GM12878 (cell line): ENCODE measurements around the gene FRYL. TPM values are rescaled to one million over a fixed set of nuclear protein-coding genes. Genes with fewer than 3 reads are reported as not detected.

Experiments
- ASH2L ChIP-seq: fragments of 300-600, 200-600 bp; sonication (generic); IDR thresholded peaks from 2 replicates; pipeline ENCODE4 v1.6.1; 2017; ENCODE audit warnings: low read depth, mild to moderate bottlenecking, borderline replicate concordance
- BMI1 ChIP-seq: fragments of 450-650 bp; IDR thresholded peaks from 2 replicates; pipeline ENCODE4 v1.6.1; 2016; ENCODE audit warnings: mild to moderate bottlenecking, moderate library complexity, borderline replicate concordance
- EP300 ChIP-seq, 2 experiments: fragments of 150-350 bp in 1 of 2; IDR thresholded peaks; 2 replicates each; pipeline ENCODE4 v1.6.1; 2011 to 2012; ENCODE audit warnings: low read depth in 2 of 2, low read length in 2 of 2, borderline replicate concordance in 1 of 2, improper control_type of control experiment in 1 of 2, inconsistent platforms in 1 of 2; ENCODE audit not compliant: control insufficient read depth in 1 of 2
- GABPA ChIP-seq: IDR thresholded peaks from 2 replicates; pipeline ENCODE4 v1.6.1; 2014; ENCODE audit warnings: antibody characterized with exemption, low read depth, mild to moderate bottlenecking, inconsistent platforms
- GATAD2B ChIP-seq: fragments of 450-650 bp; conservative IDR thresholded peaks from 2 replicates; pipeline ENCODE4 v1.6.1; 2017; ENCODE audit warnings: low read depth, mild to moderate bottlenecking, moderate library complexity
- SMC3 ChIP-seq: IDR thresholded peaks from 2 replicates; pipeline ENCODE4 v1.6.1; 2011; ENCODE audit warnings: low read length, improper control_type of control experiment, borderline replicate concordance
- TARDBP ChIP-seq: IDR thresholded peaks from 2 replicates; pipeline ENCODE4 v1.6.1; 2016; ENCODE audit warnings: borderline replicate concordance
- polyA plus RNA-seq, 11 experiments: library from polyadenylated mRNA; depleted of rRNA in 4 of 11; unstranded in 6 of 11; stranded (reverse) in 5 of 11; fragments of >200 nt; fragmentation: Nextera tagmentation in 4 of 11; fragmentation: Illumina TruSeq in 1 of 11; extraction: Ambion mirVana in 4 of 11; extraction: Trizol in 1 of 11; gene quantifications; 1 replicate in 1 of 11; 2 replicates in 10 of 11; pipeline versions ENCODE4 v1.2.1 to v1.2.3, GENCODE V29; 2011 to 2016; ENCODE audit warnings: inconsistent platforms in 2 of 11, missing spikeins in 2 of 11, low read depth in 1 of 11
- total RNA-seq, 4 experiments: library from RNA; depleted of rRNA in 3 of 4; stranded (reverse); fragments of >200 nt in 3 of 4; fragmentation: Illumina TruSeq in 1 of 4; extraction: Trizol in 1 of 4; gene quantifications; 2 replicates each; pipeline versions ENCODE4 v1.2.1 to v1.2.3, GENCODE V29; 2013 to 2021
- TF ChIP-seq, protein P1 (sequence below): IDR thresholded peaks from 2 replicates; pipeline ENCODE4 v1.6.1; 2012; ENCODE audit warnings: mild to moderate bottlenecking, low read depth, low read length
- TF ChIP-seq, protein P2 (sequence below): fragments of 450-650 bp; IDR thresholded peaks from 2 replicates; pipeline ENCODE4 v1.6.1; 2016; ENCODE audit warnings: mild to moderate bottlenecking
- TF ChIP-seq, protein P3 (sequence below): fragments of 450-650 bp; IDR thresholded peaks from 2 replicates; pipeline ENCODE4 v1.6.1; 2017; ENCODE audit warnings: mild to moderate bottlenecking
- TF ChIP-seq, protein P4 (sequence below): IDR thresholded peaks from 2 replicates; pipeline ENCODE4 v1.6.1; 2011; ENCODE audit warnings: borderline replicate concordance, low read depth, mild to moderate bottlenecking, moderate library complexity, low read length; ENCODE audit not compliant: insufficient read depth, poor library complexity, severe bottlenecking

FRYL gene
- total and polyA plus RNA-seq, 10 of the 15 experiments (the other 5 are each of a cell fraction or from before 2014, with no cell fraction given) = 10.3 to 50.6 (median 28.7) TPM

DNA sequence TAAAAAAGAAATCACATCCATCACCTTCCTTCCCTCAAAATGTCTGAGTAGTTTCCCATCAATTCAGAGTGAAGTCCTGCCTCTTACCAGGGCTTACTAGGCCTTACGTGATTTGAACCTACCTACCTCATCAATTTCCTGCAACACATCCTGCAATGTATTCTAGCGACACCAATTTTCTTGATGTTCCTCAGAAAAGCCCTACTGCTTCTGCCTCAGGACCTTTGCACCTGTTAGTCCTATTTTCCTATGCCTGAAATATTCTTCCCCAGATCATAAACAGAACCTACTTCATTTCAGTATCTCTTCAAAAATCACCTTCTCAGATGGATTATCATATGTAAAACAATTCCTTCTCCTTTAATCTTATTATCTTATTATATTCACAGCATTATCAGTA lies 237.2 kb downstream of the FRYL start (continued):
- TF ChIP-seq, protein P1, sequence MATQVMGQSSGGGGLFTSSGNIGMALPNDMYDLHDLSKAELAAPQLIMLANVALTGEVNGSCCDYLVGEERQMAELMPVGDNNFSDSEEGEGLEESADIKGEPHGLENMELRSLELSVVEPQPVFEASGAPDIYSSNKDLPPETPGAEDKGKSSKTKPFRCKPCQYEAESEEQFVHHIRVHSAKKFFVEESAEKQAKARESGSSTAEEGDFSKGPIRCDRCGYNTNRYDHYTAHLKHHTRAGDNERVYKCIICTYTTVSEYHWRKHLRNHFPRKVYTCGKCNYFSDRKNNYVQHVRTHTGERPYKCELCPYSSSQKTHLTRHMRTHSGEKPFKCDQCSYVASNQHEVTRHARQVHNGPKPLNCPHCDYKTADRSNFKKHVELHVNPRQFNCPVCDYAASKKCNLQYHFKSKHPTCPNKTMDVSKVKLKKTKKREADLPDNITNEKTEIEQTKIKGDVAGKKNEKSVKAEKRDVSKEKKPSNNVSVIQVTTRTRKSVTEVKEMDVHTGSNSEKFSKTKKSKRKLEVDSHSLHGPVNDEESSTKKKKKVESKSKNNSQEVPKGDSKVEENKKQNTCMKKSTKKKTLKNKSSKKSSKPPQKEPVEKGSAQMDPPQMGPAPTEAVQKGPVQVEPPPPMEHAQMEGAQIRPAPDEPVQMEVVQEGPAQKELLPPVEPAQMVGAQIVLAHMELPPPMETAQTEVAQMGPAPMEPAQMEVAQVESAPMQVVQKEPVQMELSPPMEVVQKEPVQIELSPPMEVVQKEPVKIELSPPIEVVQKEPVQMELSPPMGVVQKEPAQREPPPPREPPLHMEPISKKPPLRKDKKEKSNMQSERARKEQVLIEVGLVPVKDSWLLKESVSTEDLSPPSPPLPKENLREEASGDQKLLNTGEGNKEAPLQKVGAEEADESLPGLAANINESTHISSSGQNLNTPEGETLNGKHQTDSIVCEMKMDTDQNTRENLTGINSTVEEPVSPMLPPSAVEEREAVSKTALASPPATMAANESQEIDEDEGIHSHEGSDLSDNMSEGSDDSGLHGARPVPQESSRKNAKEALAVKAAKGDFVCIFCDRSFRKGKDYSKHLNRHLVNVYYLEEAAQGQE = no peak
- TF ChIP-seq EP300 (IDR thresholded peaks at IDR 0.05; ENCODE audit: borderline replicate concordance in 1 of 2, control insufficient read depth in 1 of 2, low read depth in 2 of 2, low read length in 2 of 2) (no peak), BMI1 (no peak), TARDBP (no peak), ASH2L (no peak), GATAD2B (no peak), GABPA (no peak), SMC3 (no peak)
- TF ChIP-seq, protein P2, sequence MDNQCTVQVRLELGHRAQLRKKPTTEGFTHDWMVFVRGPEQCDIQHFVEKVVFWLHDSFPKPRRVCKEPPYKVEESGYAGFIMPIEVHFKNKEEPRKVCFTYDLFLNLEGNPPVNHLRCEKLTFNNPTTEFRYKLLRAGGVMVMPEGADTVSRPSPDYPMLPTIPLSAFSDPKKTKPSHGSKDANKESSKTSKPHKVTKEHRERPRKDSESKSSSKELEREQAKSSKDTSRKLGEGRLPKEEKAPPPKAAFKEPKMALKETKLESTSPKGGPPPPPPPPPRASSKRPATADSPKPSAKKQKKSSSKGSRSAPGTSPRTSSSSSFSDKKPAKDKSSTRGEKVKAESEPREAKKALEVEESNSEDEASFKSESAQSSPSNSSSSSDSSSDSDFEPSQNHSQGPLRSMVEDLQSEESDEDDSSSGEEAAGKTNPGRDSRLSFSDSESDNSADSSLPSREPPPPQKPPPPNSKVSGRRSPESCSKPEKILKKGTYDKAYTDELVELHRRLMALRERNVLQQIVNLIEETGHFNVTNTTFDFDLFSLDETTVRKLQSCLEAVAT = no peak
- TF ChIP-seq, protein P3, sequence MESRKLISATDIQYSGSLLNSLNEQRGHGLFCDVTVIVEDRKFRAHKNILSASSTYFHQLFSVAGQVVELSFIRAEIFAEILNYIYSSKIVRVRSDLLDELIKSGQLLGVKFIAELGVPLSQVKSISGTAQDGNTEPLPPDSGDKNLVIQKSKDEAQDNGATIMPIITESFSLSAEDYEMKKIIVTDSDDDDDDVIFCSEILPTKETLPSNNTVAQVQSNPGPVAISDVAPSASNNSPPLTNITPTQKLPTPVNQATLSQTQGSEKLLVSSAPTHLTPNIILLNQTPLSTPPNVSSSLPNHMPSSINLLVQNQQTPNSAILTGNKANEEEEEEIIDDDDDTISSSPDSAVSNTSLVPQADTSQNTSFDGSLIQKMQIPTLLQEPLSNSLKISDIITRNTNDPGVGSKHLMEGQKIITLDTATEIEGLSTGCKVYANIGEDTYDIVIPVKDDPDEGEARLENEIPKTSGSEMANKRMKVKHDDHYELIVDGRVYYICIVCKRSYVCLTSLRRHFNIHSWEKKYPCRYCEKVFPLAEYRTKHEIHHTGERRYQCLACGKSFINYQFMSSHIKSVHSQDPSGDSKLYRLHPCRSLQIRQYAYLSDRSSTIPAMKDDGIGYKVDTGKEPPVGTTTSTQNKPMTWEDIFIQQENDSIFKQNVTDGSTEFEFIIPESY = no peak
- TF ChIP-seq, protein P4, sequence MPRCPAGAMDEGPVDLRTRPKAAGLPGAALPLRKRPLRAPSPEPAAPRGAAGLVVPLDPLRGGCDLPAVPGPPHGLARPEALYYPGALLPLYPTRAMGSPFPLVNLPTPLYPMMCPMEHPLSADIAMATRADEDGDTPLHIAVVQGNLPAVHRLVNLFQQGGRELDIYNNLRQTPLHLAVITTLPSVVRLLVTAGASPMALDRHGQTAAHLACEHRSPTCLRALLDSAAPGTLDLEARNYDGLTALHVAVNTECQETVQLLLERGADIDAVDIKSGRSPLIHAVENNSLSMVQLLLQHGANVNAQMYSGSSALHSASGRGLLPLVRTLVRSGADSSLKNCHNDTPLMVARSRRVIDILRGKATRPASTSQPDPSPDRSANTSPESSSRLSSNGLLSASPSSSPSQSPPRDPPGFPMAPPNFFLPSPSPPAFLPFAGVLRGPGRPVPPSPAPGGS = no peak
